Hematopoietic multipotent progenitor cell treated with erythropoietin and hydrocortisone succinate and interleukin-3 and kit ligand, for 15 days (in vitro differentiated cells): Measurements from ENCODE around the gene DHRS1.

Experiments used
- DNase-seq: peaks from one replicate; pipeline ENCODE4 v3.0.0-alpha.2; 2015; ENCODE audit warnings: low spot score

DHRS1 gene

DNA sequence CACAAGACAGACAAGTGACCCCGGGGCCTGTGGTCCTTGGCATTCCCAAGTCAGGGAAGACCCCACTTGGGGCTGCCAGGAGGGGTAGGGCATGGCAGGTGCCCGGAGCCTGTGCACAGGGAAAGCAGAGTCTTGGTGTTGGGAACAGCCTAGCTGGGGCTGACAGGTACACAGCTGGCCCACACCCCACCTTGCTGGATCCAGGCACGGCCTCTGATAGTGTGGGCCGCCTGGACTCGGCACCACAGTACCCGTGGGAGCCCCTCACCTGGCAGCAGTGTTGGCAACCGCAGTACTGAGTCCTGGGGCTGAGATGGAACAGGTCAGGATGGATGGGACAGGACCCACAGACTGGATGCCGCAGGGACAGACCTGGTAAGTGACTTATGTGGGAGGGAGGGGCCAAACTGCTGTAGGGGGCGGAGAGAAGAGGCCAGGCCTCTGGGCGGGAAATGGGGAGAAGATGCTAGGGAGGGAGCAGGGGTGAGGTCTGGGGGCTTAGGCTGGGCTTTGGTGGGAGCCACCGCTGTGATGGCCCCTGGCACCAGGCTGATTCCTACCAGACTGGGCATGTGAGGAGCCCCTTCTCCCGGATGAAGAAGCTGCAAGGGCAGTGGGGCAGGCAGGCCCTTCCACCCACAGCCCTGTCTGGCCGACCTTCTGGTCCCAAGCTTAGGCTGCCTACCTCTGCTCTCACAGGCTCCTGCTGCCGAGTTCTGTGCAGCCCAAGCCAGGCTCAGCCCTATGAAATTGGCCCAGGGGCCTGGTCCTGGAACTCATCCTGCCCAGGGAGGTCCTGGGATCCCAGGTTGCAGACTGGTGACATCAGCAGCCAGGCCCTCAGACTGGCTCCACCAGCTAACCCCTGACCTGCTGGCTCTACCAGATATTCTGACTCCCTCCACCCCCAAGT, 36.5 kb downstream of the DHRS1 start, which contains the start of gene TGM1:
Gene TGM1, minus strand, starts transcription at position 357 of the 913 bp plus-strand sequence. CDS start 825 bp downstream, outside the sequence.
- no peak for DNase-seq

DNA sequence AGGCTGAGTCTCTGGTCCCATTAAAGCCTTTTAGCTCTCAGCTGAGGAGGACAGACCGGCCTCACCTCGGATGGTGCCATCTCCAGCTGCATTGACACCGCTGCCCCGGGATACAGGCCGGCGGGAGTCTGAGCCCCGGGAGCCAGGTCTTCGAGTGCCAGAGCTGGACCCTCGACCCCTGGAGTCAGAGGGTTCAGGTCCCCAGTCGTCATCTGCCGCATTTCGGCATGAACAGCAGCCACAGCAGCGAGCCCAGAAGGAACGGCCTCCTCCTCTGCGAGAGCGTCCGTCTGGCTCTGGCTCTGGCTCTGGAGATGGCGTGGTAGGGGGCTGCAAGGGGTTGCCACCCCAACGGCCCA, 37.6 kb downstream of the DHRS1 start:
- DNase-seq, result no peak

DNA sequence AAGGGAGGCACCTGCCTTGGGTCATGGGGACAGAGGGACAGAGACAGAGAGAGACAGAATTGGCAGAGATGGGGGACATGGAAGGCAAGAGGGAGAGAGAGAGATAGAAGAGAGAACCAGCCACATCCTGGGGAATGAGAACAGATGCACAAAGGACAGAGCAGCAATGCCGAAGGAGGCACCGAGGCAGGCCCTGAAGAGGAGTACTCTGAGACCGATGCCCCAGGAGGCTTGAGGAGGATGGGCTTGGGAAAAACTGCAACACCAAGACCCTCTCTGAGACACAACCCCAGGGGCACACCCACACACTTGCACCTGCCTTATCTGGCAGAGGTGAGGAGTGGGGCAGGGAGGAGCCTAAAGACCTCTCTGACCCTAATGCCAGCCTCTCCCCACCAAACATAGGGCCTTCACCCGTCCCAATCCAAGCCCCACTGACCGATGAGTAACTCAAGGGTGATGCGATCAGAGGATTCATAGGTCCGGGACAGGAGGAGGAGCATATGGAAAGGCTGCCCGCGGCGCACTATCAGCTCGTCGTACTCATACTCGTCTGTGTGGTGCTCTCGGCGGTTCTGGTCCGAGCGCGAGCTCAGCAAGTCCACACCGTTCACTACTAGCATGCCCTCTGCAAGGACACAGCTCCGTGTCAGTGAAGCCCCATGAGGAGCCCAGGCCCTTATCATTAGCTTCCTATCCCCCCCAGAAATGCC, 38.2 kb downstream of the DHRS1 start:
- no peak for DNase-seq

DNA sequence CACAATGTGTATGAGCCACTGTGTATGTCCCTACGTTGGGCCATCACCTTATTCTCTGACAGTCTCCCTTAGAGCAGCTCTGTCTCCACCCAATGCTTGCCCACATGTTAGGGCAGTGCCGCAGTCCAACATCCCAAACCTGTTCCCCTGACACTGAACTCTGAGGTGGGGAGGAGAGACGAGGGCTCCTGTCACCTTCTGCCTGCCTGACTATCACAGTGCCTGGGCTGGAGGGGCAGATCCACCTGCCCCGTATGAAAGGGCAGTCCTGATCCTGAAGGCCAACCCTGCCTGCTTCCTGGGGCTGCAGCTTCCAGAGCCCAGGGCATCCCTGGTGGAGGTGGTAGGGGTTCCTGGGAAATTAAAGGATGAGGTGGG, 38.8 kb downstream of the DHRS1 start:
- no peak for DNase-seq

DNA sequence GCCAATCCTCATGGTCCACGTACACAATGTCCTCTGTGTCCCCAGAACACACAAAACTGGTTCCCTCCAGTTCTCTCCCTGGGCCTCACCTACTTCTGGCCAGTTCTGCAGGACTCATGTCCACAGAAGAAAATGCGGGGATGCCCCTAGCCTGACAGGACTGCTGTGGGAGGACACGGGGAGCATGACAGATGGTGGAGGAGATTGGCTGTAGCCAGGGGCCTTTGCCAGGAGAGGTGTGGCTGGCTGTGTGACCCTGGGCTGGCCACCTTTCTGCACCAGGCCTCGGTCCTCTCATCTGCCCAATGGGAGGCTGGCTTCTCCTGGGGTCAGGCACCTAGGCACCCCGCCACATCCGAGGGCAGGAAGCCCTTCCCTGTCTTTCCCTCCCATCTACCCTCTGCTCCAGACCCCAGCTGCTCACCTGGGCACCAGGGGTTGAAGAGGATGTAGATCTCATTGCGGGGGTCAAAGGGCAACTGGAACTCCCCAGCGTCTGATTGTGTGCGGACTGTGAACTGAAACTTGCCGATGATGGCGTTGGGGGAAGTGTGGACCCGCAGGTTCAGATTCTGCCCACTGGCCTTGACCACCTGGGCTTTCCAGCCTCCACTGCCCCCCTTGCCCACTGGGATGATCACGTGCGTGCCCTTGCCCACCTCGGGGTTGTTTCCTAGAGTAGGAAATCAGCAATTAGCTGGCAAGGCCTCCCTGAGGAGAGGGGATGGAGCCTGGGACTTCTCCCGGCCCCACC, 39.4 kb downstream of the DHRS1 start:
- no peak for DNase-seq

DNA sequence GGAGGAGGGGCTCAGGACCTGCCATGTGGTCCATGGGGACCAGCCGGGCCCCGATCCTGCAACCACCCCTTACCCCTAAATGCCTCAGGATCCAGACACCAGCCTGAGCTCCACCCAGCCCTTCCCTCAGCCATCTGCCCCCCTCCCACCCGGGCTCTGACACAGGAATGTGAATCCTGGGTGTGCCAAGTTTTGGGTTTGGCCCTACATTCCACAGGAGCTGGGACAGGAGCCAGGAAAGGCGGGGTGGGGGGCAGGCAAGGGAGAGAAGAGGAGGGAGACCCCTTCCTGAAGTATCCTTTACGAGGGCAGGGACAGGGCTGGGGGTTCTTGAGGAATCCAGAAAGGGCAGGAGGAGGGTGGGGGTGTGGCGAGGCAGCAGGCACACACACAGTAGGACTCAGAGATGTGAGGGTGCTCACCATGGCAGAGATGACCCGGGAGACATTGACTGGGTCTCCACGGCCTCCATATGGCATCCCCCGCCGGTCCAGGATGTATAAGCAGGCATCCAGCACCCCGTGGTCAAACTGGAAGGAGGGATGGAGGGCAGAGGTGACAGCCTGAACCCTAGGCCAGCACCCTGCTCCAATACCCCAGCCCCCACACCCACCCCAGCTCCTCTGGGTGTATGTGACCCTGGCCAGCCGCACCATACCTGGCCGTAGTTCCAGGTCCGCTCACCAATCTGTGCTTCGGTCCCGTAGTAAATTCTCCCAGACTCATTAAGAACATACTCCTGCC, 40.1 kb downstream of the DHRS1 start:
- no peak for DNase-seq

DNA sequence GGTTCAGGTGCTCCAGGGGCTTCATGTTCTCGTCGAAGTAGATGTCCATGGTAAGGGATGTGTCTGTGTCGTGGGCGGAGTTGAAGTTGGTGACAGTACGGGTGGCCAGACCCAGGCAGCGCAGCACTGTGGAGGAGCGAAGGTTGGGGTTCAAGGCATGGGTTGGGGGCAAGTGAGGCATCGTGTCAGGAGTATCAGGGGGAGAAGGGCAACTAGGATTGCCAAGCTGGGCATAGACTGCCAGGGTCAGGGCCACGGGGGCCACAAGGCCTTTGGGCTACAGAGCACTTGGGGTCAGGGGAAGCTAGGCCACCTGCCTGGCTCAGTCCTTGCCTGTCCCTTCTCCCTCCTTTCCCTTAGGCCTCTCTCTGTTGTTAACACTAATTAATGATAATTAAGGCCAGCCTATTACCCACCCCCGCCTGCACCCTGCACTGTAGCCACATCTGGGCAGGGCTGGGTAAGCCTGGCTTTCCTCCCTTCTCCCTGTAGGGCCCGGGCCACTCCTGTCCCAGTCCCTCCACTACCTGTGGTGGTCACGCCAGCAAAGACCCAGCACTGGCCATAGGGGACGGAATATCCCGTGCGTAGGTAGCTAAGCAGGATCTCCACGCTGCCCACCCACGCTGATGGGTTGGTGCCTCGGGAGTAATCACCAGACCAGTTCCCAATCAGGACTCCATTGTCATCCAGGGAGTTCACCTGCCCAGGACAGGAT, 40.9 kb downstream of the DHRS1 start:
- no peak for DNase-seq

DNA sequence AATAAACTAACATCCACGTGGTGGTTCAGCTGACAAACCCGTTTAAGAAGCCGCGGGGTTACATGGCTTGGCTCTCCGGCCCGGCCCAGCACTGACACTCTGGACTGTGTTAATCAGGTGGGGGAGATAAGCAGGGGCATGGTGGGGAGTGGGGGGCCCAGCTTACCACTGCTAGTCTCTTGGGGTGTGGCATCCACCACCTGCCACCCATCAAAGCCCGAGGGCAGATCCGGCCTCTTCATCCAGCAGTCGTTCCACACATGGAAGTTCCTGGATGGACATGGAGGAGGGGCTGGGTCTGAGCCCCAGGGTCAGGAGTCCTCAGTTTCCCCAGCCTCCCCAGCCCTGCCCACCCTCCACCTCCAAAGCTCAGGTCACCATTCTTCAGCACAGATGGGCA, 41.5 kb downstream of the DHRS1 start:
- no peak for DNase-seq

DNA sequence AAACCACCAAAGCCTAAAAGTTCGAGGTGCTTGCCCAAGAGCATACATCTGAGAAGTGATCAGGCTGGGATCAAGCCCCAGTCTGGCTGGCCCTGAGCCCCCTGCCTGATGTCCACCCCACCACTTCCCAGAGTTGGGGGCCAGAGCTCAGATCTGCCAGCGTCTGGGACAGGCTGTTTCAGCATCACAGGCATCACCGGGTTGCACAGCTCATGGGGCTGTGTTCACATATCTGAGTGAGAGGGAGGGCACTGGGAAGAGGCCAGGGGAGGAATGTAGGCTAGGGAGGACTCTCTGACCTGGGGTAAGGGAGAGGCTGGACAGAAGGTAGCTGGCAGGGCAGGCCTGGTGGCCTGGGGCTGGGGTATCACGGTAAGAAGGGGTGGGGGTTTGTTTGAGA, 42.6 kb downstream of the DHRS1 start:
- no peak for DNase-seq

DNA sequence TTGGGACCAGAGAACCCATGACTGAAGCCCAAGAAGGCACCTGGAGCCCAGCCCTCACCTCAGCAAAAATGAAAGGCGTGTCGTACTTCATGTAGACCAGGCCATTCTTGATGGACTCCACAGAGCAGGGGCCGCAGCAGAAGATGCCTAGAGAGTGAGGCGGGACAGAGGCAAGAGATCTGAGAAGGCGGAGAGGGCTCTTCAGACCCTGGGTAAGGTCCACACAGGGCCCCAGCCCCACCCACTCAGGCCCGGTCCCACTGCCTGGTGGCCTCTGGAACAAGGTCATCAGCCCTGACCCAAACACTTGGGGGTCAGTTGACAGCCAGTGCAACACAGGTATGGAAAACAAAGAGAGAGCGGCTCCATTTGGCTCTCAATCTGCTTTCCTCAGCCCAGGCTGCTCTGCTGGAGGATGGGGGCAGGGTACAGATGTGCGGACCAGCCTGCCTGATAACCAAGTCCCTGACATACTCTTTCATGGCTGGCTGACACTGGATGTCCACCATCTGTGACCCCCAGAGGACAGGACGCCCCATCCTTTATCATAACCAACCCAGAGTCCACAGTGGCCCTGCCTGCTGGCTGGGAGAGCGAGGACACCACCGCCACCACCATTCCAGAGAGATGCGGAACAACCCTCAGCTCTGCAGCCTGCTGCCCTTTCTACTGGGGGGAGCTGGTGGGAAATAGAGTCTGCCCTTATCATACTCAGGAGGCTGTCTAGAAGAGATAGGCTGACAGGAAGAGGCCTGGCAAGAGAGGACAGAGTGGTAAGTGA, 43.5 kb downstream of the DHRS1 start:
- peak; percentile 66 for DNase-seq

DNA sequence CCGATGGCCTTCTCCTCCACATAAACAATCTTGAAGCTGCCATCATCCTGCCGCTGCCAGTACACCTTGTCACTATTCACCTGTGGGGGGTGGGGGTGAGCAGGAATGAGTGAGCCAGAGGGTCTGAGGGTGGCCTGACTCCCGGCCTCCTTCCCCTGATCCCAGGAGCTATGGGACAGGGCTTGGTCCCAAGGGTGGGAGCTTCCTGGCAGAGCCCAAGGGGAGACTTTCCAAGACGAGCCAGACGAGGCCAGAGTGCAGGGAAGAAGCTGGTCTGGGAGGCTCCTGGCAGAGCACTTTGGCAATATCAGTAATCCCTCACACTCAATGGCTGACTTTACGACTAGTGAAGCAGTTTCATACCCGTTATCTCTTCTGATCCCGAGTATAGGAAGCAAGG, 44.1 kb downstream of the DHRS1 start:
- no peak for DNase-seq

DNA sequence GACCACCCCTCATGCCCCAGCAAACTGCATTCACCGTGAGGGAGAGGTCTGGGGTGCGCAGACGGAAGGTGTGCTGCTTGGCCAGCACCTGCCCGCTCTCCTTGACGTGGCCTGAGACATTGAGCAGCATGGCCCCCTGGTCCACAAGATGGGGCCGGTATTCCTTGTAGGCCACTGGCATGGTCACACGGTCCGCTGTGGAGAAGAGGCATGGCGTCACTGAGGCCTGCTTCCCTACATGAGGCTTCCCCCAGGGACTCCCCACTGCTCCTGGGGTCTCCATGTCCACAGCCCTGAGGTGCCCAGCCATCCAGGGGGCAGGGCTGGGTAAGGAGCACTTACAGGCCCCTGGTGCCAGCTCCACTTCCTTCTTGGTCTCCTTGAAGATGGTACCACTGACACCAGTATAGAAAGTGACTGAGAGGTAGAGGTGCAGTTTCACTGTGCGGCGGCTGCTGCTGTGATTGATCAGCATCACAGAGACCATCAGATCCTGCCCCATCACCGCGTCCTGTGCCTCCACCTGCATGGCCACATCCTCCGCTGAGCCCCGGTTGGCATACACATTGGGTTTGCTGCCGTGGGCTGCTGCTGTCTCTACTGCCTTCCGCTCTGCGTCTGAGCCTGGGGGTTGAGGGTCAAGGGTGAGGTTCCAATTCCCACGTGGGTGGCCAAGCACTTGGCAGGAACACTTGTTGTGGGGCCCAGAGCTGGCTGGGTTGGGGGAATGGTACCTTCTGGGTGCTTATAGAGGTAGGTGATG, 44.8 kb downstream of the DHRS1 start:
- DNase-seq, result no peak

DNA sequence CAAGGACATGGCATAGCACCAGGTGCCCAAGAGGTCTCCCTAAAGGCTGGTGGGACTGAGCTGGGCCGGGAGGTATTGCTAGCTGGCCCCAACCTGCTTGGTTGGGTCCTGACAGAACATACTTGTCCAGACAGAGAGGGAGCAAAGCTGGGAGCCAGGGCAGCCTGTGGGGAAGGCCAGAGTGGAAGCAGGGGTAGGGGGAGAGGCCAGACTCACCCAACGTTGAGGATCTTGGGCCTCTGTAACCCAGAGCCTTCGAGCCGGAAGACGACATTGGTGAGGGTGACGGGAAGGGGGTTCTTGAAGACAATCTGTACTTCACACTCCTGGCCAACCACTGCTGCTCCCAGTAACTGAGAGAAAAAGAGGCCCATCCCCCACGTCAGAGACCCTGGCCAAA, 45.6 kb downstream of the DHRS1 start:
- no peak for DNase-seq

DNA sequence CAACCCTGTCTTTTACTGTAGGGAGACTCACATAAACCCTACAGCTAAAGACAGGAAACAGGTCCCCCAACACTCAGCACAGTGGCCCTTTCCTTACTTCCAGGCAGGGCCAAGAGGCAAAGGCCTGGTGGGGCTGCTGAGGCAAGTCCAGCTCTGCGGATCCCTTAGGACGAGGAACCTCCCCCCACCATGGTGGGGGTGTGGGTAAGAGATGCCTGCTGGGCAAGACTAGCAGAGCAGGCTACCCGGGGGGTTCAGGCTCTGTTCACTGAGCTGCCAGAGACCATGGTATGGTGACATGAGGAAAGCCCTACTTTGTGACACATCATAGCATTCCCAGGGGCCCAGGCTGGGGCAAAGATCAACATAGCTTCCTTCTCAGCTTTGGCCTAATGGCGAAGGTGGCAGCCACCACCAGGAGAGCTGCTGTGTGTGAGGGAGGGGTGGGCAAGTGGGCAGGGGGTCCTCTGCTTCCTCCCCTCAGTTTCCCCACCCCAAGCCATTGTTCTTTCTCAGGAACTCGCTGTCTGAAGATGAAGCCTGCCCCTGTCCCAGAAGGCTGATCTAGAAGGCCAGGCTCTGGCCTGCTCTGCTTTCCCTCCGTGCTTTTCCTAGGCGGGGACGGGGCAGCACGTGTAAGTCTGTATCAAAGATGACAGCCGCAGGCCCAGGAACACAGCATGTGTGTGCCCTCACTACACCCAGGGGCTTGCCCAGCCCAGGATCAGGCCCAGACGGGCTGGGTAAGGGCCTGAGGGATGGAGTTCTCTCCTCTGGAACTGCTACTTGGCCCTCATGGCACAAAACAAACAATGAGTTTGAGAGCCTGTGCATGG, 47.1 kb downstream of the DHRS1 start:
- no peak for DNase-seq

DNA sequence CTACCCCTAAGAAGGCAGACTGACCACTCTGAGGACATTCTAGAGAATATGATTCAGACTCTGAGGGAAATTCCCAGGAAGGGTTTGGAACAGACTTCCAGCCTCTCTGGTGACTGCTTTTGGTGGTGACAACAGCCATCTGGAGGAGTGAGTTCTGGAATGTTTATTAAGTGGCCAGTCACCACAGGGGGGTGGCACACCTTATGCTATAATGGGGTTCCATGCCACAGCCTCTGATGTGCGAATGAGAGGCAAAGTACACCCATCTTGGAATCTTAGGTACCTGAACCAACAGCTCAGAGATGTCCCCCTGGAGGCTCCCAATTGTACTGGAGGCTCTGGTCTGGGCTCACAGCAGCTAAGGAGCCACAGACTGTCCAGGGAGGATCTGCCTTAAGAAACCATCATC, 47.7 kb downstream of the DHRS1 start:
- DNase-seq, result no peak

DNA sequence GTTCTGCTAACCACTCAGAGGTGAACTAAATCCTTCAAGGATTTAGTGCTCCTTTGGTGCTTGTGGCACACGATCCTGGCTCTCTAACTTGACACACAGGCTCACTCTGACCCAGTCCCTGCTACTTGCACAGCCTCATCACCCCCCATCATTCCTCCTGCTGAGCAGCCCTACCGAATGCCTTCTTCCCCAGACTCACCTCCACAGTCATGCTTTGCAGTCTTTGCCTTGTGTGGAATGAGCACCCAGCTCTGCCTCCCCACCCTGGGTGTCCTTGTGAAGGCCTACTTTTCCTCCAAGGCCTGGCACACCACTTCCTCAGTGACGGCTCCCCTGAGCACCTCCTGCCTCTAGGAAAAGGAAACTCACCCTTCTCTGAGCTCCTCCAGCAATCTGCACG, 49.2 kb downstream of the DHRS1 start:
- no peak for DNase-seq

DNA sequence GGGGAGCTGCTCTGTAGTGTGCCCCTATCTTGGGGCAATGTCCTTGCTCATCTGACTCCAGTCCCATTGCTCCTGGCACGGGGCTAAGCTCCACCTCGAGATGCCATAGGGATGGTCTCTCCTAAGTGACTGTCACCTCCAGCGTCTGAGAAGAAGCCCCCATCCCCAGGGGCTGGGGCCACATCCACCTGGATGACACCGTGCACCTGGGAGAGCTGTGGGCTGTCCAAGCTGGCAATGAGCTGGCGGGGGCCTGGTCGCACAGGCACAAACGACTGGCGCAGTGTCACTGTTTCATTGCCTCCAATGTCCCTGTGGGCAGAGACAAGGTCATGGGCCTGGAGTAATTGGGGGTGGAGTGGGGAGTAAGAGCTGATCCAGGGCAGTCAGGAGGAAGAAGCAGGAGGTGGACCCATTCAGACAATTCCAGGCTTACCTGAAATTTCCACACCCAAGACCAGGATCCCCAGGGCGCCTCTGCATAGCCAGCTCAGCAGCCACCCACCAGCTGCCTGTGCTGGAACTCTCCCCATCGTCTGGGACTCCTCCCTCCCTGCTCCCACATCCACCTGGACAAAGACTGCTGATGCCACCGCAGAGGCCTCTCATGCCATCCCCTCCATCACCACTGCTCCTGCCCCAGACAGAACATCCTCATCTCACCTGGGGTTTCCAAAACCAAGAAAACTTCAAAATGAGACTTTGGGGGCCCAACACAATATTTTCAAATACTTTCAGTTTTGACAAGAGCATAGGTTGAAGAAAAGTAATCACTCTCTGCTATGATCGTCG, 50.2 kb downstream of the DHRS1 start:
- no peak for DNase-seq

DNA sequence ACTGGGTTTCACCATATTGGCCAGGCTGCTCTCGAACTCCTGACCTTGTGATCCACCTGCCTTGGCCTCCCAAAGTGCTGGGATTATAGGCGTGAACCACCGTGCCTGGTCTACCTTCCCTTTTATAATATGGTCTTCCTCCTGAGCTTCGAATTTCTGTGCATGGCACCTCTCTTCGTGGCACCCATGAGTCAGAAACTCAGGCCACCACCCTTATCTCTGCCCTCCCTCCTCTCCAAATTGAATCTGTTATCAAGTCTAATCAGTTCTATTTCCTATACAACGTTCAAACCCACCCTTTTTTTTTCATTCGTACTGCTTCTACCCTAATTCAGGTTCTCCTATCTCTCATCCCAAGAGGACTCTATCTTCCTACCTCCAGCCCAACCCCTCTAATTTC, 52.2 kb downstream of the DHRS1 start:
- no peak for DNase-seq
